ENCODE results near the gene PRR14L.
"Not testable (repeated sequence)": the region's sequence is repeated elsewhere in the genome, so short reads cannot be mapped to it uniquely, and the experiment has no call there.

DNA sequence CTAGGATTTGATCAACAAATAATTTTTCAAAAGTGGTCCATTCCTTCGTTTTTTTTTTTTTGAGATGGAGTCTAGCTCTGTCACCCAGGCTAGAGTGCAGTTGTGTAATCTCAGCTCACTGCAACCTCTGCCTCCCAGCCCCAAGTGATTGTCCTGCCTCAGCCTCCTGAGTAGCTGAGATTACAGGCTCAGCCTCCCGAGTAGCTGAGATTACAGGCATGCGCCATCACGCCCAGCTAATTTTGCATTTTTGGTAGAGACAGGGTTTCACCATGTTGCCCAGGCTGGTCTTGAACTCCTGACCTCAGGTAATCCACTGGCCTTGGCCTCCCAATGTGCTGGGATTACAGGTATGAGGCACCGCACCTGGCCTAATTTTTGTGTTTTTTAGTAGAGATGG is 8.9 kb upstream of the PRR14L start:
- not testable (repeated sequence) for TF ChIP-seq CTCF, POLR2A (IDR thresholded peaks at IDR 0.05)

Measured in testis (tissue), 2 donors.